Peyer's patch (tissue), 4 donors: Measurements from ENCODE around the gene U2AF1L4. TPM values are rescaled to one million over a fixed set of nuclear protein-coding genes. Genes with fewer than 3 reads are reported as not detected.

Source experiments
- DNase-seq, 3 donors: peaks; one replicate each; pipeline ENCODE4 v3.0.0-alpha.2; 2017 to 2019
- H3K27ac ChIP-seq, 4 donors: fragments of 200-600 bp; sonication (generic); one replicate each; pipeline ENCODE4 v1.5.1; 2016 to 2019
- H3K27me3 ChIP-seq, 2 donors: fragments of 200-600 bp; sonication (generic); one replicate each; pipeline ENCODE4 v1.5.1; 2019
- H3K36me3 ChIP-seq, 3 donors: fragments of 200-600 bp; sonication (generic); one replicate each; pipeline ENCODE4 v1.5.1; 2016 to 2019
- H3K4me1 ChIP-seq, 4 donors: fragments of 200-600 bp; sonication (generic); one replicate each; pipeline ENCODE4 v1.5.1; 2016 to 2019
- H3K4me3 ChIP-seq, 4 donors: fragments of 200-600 bp; sonication (generic); 1 replicate in 3 of 4; 2 replicates in 1 of 4; pipeline ENCODE4 v1.5.1; 2016 to 2019; ENCODE audit warnings: mild to moderate bottlenecking in 1 of 4
- H3K9me3 ChIP-seq, 4 donors: fragments of 200-600 bp; sonication (generic); one replicate each; pipeline ENCODE4 v1.5.1; 2016 to 2019; ENCODE audit warnings: mild to moderate bottlenecking in 1 of 4
- POLR2A ChIP-seq, 2 donors: fragments of 450-650 bp; IDR thresholded peaks; one replicate each; pipeline ENCODE4 v1.5.1; 2017; ENCODE audit warnings: antibody characterized with exemption in 2 of 2, mild to moderate bottlenecking in 2 of 2, moderate library complexity in 2 of 2
- total RNA-seq, 4 donors: library from RNA; depleted of rRNA; stranded (reverse); fragments of >200 nt; gene quantifications; one replicate each; pipeline ENCODE4 v1.1.0, GENCODE V29; 2016
- TF ChIP-seq, protein P1 (sequence below), 6 experiments: fragments of 450-650 bp in 4 of 6; fragments of 200-600 bp in 2 of 6; sonication (generic) in 1 of 6; IDR thresholded peaks; one replicate each; pipeline ENCODE4 v1.5.1; 2017 to 2019; ENCODE audit warnings: antibody characterized with exemption in 6 of 6, mild to moderate bottlenecking in 3 of 6, moderate library complexity in 1 of 6

Gene U2AF1L4
- total RNA-seq, 4 donors from 2014 or later: 14.5 to 70.5 (median 34.6) TPM

DNA sequence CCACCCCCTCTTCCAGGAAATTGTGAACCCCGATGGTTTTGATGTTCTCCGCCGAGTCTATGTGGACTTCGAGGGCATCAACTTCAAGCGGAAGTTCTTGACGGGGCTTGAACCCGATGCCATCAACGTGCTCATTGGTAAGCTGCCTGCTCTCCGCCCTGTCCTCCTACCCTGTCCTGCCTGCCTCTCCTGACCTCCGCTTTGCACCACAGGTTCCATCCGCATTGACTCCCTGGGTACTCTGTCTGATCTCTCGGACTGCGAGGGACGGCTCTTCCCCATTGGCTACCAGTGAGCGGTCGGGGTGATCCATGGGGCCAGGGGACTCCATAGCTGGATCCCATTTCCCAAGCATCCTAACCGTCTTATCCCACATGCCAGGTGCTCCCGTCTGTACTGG lies 14.9 kb downstream of the U2AF1L4 start:
- no peak for DNase-seq
- Histone ChIP-seq H3K4me3 (no peak overlapping the region), H3K27ac (no peak overlapping the region), H3K4me1 (no peaks in the 10 kb centered on the region), H3K9me3 (no peaks in the 10 kb centered on the region), H3K36me3 (peaks cover 0 to 100% (median 4%) of the 10 kb centered on the region in 3 donors), H3K27me3 (no peaks in the 10 kb centered on the region)
- TF ChIP-seq, protein P1, sequence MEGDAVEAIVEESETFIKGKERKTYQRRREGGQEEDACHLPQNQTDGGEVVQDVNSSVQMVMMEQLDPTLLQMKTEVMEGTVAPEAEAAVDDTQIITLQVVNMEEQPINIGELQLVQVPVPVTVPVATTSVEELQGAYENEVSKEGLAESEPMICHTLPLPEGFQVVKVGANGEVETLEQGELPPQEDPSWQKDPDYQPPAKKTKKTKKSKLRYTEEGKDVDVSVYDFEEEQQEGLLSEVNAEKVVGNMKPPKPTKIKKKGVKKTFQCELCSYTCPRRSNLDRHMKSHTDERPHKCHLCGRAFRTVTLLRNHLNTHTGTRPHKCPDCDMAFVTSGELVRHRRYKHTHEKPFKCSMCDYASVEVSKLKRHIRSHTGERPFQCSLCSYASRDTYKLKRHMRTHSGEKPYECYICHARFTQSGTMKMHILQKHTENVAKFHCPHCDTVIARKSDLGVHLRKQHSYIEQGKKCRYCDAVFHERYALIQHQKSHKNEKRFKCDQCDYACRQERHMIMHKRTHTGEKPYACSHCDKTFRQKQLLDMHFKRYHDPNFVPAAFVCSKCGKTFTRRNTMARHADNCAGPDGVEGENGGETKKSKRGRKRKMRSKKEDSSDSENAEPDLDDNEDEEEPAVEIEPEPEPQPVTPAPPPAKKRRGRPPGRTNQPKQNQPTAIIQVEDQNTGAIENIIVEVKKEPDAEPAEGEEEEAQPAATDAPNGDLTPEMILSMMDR (IDR thresholded peaks at IDR 0.05): no peak
- no peak for TF ChIP-seq POLR2A (IDR thresholded peaks at IDR 0.05)

DNA sequence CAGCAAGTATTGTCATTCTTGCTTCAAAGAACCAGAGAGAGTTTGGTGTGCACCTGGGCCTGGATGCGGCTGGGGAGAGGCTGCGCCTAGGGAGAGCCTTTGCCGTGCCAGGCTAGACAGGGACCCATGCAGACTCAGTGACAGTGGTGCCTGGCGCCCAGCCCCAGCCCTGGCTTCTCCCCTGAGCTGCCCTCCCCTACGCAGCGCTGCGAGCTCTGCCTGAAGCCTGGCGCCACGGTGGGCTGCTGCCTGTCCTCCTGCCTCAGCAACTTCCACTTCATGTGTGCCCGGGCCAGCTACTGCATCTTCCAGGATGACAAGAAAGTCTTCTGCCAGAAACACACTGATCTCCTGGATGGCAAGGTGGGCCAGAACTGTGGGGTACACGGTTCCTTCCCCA lies 15.5 kb downstream of the U2AF1L4 start:
- H3K4me1 ChIP-seq: no peaks in the 10 kb centered on the region
- TF ChIP-seq POLR2A (IDR thresholded peaks at IDR 0.05): no peak
- TF ChIP-seq, protein P1 (IDR thresholded peaks at IDR 0.05): no peak
- no peaks in the 10 kb centered on the region for H3K9me3 ChIP-seq
- peaks cover 0 to 100% (median 4%) of the 10 kb centered on the region in 3 donors for H3K36me3 ChIP-seq
- no peak overlapping the region for H3K4me3 ChIP-seq
- no peak for DNase-seq
- H3K27me3 ChIP-seq: no peaks in the 10 kb centered on the region
- no peak overlapping the region for H3K27ac ChIP-seq

DNA sequence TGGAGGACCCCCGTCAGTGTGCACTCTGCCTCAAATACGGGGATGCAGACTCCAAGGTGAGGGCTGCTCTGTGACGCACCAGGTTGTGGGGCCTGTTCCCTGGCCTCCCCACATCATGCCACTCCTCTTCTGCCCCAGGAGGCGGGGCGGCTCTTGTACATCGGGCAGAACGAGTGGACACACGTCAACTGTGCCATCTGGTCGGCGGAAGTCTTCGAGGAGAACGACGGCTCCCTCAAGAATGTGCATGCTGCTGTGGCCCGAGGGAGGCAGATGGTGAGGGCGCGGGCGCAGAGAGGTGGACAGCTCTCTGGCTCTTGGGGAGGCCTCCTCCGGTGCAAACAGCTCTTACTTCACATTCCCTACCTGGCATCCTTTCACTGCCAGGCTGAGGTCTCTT lies 16.2 kb downstream of the U2AF1L4 start:
- TF ChIP-seq, protein P1 (IDR thresholded peaks at IDR 0.05): no peak
- TF ChIP-seq POLR2A (IDR thresholded peaks at IDR 0.05): no peak
- no peaks in the 10 kb centered on the region for H3K27me3 ChIP-seq
- no peaks in the 10 kb centered on the region for H3K9me3 ChIP-seq
- H3K4me1 ChIP-seq: no peaks in the 10 kb centered on the region
- DNase-seq: no peak
- peaks cover 0 to 100% (median 4%) of the 10 kb centered on the region in 3 donors for H3K36me3 ChIP-seq
- H3K4me3 ChIP-seq: no peak overlapping the region
- no peak overlapping the region for H3K27ac ChIP-seq

DNA sequence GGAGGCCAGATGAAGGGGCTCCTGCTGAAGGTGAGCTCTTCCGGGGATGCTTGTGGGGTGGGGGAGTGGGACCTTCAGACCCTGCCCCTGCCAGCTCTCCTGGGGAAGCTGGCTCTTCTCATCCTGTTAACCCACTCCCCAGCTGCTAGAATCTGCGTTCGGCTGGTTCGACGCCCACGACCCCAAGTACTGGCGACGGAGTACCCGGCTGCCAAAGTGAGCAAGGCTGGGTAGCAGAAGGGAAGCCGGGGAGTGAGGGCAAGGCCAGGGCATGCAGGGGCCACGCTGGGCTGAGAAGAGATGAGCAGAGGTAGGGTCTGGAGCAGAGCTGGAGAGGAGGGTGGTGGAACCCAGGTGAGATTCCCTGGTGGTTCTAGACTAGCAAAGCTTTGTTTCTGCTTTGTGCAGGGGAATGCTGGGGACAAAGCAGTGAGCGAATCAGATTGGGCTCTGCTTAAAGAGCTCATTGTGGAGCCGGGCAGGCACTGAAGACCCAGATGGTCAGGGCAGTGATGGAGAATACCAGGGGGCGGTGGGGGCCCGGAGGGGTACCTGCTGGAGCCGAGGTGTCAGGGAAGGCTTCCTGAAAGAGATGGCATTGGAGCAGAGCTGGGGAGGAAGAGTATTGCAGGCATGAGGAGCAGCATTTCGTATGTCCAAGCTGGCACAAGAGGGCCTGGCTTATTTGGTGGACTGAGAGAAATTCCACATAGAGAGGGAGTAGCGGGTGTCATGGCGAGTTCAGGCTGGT lies 17.1 kb downstream of the U2AF1L4 start:
- no peak for TF ChIP-seq POLR2A (IDR thresholded peaks at IDR 0.05)
- TF ChIP-seq, protein P1 (IDR thresholded peaks at IDR 0.05): no peak
- H3K4me3 ChIP-seq: no peak overlapping the region
- no peaks in the 10 kb centered on the region for H3K27me3 ChIP-seq
- H3K36me3 ChIP-seq: peaks cover 0 to 100% (median 4%) of the 10 kb centered on the region in 3 donors
- no peak for DNase-seq
- no peaks in the 10 kb centered on the region for H3K4me1 ChIP-seq
- H3K27ac ChIP-seq: no peak overlapping the region
- H3K9me3 ChIP-seq: no peaks in the 10 kb centered on the region

DNA sequence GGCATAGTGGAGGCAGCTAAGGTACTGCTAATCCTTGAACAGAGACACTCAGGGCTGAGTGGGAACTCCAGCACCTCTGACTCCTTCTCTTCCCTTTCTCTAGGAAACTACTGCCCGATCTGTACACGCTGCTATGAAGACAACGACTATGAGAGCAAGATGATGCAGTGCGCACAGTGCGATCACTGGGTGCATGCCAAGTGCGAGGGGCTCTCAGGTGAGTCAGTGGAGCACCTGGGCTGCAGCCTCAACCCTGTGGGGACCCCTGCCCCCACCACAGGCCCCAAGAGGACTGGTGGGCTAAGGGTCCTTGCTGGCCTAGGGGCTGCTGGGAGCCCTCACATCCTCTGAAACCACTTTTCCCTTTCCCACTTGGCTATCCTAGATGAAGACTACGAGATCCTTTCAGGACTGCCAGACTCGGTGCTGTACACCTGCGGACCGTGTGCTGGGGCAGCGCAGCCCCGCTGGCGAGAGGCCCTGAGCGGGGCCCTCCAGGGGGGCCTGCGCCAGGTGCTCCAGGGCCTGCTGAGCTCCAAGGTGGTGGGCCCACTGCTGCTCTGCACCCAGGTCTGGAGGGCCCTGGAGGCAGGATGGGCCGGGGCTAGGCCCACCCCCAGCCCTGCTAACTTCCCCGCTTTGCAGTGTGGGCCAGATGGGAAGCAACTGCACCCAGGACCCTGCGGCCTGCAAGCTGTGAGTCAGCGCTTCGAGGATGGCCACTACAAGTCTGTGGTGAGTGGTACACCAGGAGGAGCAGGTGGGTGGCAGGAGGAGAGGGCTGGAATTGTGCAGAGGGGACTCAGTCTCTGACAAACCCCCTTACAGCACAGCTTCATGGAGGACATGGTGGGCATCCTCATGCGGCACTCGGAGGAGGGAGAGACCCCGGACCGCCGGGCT lies 17.9 kb downstream of the U2AF1L4 start:
- Histone ChIP-seq H3K4me3 (no peak overlapping the region), H3K27me3 (no peaks in the 10 kb centered on the region), H3K4me1 (no peaks in the 10 kb centered on the region), H3K27ac (no peak overlapping the region), H3K36me3 (peaks cover 0 to 100% (median 4%) of the 10 kb centered on the region in 3 donors), H3K9me3 (no peaks in the 10 kb centered on the region)
- no peak for DNase-seq
- TF ChIP-seq, protein P1 (IDR thresholded peaks at IDR 0.05): no peak
- no peak for TF ChIP-seq POLR2A (IDR thresholded peaks at IDR 0.05)
